Neural cell (in vitro differentiated cells): ENCODE results near the gene AANAT. TPM values are rescaled to one million over a fixed set of nuclear protein-coding genes. Genes with fewer than 3 reads are reported as not detected.

Source experiments
- H2AFZ ChIP-seq: fragments of 200-600, 300-800 bp; sonication (generic), shearing (Covaris generic); 2 replicates; pipeline ENCODE4 v1.6.0; 2014; ENCODE audit warnings: low read depth, mild to moderate bottlenecking, antibody characterized with exemption, low read length, moderate library complexity
- H3F3A ChIP-seq: fragments of 200-600 bp; shearing (Covaris generic); 2 replicates; pipeline ENCODE4 v1.6.1; 2016; ENCODE audit warnings: mild to moderate bottlenecking, moderate library complexity, mixed read lengths, antibody characterized with exemption, low read length; ENCODE audit not compliant: insufficient read depth, poor library complexity, severe bottlenecking
- H3K27ac ChIP-seq: fragments of 200-600, 300-800 bp; sonication (generic), shearing (Covaris generic); 2 replicates; pipeline ENCODE4 v1.5.1; 2014; ENCODE audit warnings: mild to moderate bottlenecking, low read length, moderate library complexity
- H3K27me3 ChIP-seq: fragments of 300-800, 200-600 bp; sonication (generic), shearing (Covaris generic); 2 replicates; pipeline ENCODE4 v1.6.0; 2014; ENCODE audit warnings: mild to moderate bottlenecking, low read depth, low read length, moderate library complexity; ENCODE audit not compliant: insufficient read depth
- H3K36me3 ChIP-seq: fragments of 300-800, 200-600 bp; sonication (generic), shearing (Covaris generic); 2 replicates; pipeline ENCODE4 v1.5.1; 2014; ENCODE audit warnings: mild to moderate bottlenecking, antibody characterized with exemption, low read length, moderate library complexity; ENCODE audit not compliant: insufficient read depth
- H3K4me2 ChIP-seq: fragments of 300-800, 200-600 bp; sonication (generic), shearing (Covaris generic); 2 replicates; pipeline ENCODE4 v1.6.0; 2014; ENCODE audit warnings: mild to moderate bottlenecking, low read length
- H3K4me3 ChIP-seq: fragments of 300-800, 200-600 bp; sonication (generic), shearing (Covaris generic); 2 replicates; pipeline ENCODE4 v1.5.1; 2014; ENCODE audit warnings: mild to moderate bottlenecking, low read length, moderate library complexity
- H3K79me2 ChIP-seq: fragments of 200-600 bp; shearing (Covaris generic); replicated peaks from 2 replicates; pipeline ENCODE4 v1.6.0; 2014; ENCODE audit warnings: mild to moderate bottlenecking, low read length, moderate library complexity; ENCODE audit not compliant: insufficient read depth
- H3K9ac ChIP-seq: fragments of 300-800, 200-600 bp; sonication (generic), shearing (Covaris generic); 2 replicates; pipeline ENCODE4 v1.6.1; 2016; ENCODE audit warnings: mild to moderate bottlenecking, low read length, mixed read lengths
- H3K9me2 ChIP-seq: fragments of 200-600 bp; shearing (Covaris generic); 2 replicates; pipeline ENCODE4 v1.6.1; 2016; ENCODE audit warnings: mild to moderate bottlenecking, low read length, mixed read lengths; ENCODE audit not compliant: insufficient read depth
- H3K9me3 ChIP-seq: fragments of 200-600, 300-800 bp; sonication (generic), shearing (Covaris generic); 2 replicates; pipeline ENCODE4 v1.6.1; 2016; ENCODE audit warnings: mild to moderate bottlenecking, mixed run types, low read length, moderate library complexity, mixed read lengths
- H4K20me1 ChIP-seq: fragments of 200-600 bp; shearing (Covaris generic); 2 replicates; pipeline ENCODE4 v1.6.1; 2016; ENCODE audit warnings: mild to moderate bottlenecking, mixed run types; ENCODE audit not compliant: insufficient read depth
- EP300 ChIP-seq: fragments of 450-650 bp; conservative IDR thresholded peaks from 2 replicates; pipeline ENCODE4 v1.6.1; 2014; ENCODE audit warnings: antibody characterized with exemption, mild to moderate bottlenecking, moderate library complexity; ENCODE audit not compliant: poor library complexity, severe bottlenecking
- EZH2 ChIP-seq: fragments of 200-600, 300-800 bp; shearing (Covaris generic), sonication (generic); IDR thresholded peaks from 2 replicates; pipeline ENCODE4 v1.6.1; 2014; ENCODE audit warnings: antibody characterized with exemption, low read length, borderline replicate concordance, mild to moderate bottlenecking; ENCODE audit not compliant: insufficient read depth, poor library complexity, severe bottlenecking
- MXI1 ChIP-seq: fragments of 450-650 bp; conservative IDR thresholded peaks from 2 replicates; pipeline ENCODE4 v1.6.1; 2014; ENCODE audit warnings: antibody characterized with exemption, mild to moderate bottlenecking; ENCODE audit not compliant: poor library complexity, severe bottlenecking
- POLR2AphosphoS5 ChIP-seq: IDR thresholded peaks from 2 replicates; pipeline ENCODE4 v1.6.1; 2012
- RAD21 ChIP-seq: fragments of 450-650 bp; conservative IDR thresholded peaks from 2 replicates; pipeline ENCODE4 v1.6.1; 2014; ENCODE audit warnings: antibody characterized with exemption, mild to moderate bottlenecking, moderate library complexity
- SMC3 ChIP-seq: fragments of 450-650 bp; conservative IDR thresholded peaks from 2 replicates; pipeline ENCODE4 v1.6.1; 2014; ENCODE audit warnings: antibody characterized with exemption, mild to moderate bottlenecking, moderate library complexity; ENCODE audit not compliant: poor library complexity
- TAF1 ChIP-seq: IDR thresholded peaks from 2 replicates; pipeline ENCODE4 v1.6.1; 2012; ENCODE audit warnings: low read depth
- polyA plus RNA-seq: library from polyadenylated mRNA; depleted of rRNA; stranded (reverse); fragments of >200 nt; gene quantifications from 2 replicates; pipeline ENCODE4 v1.2.3, GENCODE V29; 2014
- TF ChIP-seq, protein P1 (sequence below): fragments of 450-650 bp; IDR thresholded peaks from 2 replicates; pipeline ENCODE4 v1.5.1; 2014; ENCODE audit warnings: antibody characterized with exemption, mild to moderate bottlenecking, moderate library complexity; ENCODE audit not compliant: poor library complexity, severe bottlenecking
- TF ChIP-seq, protein P2 (sequence below): IDR thresholded peaks from 2 replicates; pipeline ENCODE4 v1.6.1; 2012; ENCODE audit warnings: borderline replicate concordance

The AANAT gene
- polyA plus RNA-seq, 1 donor from 2014 or later = not detected

DNA sequence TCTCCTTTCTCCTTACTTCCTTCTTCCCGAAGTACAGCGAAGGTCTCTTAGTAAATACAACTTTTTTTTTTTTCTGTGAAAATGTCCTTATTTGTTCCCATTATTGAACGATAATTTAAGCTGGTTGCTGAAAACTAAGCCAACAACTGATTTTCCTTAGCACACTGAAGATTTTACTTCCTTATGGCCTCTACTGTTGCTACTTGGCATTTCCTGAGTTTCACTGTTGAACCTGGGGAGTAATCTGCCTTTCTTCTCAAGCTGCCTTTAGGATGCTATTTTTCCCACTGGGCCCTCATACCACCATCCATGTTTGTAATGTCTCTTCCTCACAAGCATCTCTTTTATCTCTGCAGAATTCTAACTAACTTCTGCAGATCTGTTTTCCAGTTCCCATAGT lies 40.5 kb upstream of the AANAT start:
- Histone ChIP-seq H2AFZ (no peak overlapping the region), H3F3A (no peaks in the 10 kb centered on the region), H3K9me2 (no peaks in the 10 kb centered on the region), H4K20me1 (no peaks in the 10 kb centered on the region), H3K36me3 (peaks cover 7% of the 10 kb centered on the region), H3K79me2 (peaks cover 11% of the 10 kb centered on the region), H3K9ac (no peak overlapping the region), H3K27ac (no peak overlapping the region), H3K27me3 (no peaks in the 10 kb centered on the region), H3K4me2 (no peak overlapping the region), H3K4me3 (no peak overlapping the region), H3K9me3 (no peaks in the 10 kb centered on the region)
- TF ChIP-seq, protein P1, sequence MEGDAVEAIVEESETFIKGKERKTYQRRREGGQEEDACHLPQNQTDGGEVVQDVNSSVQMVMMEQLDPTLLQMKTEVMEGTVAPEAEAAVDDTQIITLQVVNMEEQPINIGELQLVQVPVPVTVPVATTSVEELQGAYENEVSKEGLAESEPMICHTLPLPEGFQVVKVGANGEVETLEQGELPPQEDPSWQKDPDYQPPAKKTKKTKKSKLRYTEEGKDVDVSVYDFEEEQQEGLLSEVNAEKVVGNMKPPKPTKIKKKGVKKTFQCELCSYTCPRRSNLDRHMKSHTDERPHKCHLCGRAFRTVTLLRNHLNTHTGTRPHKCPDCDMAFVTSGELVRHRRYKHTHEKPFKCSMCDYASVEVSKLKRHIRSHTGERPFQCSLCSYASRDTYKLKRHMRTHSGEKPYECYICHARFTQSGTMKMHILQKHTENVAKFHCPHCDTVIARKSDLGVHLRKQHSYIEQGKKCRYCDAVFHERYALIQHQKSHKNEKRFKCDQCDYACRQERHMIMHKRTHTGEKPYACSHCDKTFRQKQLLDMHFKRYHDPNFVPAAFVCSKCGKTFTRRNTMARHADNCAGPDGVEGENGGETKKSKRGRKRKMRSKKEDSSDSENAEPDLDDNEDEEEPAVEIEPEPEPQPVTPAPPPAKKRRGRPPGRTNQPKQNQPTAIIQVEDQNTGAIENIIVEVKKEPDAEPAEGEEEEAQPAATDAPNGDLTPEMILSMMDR = no peak
- TF ChIP-seq, protein P2, sequence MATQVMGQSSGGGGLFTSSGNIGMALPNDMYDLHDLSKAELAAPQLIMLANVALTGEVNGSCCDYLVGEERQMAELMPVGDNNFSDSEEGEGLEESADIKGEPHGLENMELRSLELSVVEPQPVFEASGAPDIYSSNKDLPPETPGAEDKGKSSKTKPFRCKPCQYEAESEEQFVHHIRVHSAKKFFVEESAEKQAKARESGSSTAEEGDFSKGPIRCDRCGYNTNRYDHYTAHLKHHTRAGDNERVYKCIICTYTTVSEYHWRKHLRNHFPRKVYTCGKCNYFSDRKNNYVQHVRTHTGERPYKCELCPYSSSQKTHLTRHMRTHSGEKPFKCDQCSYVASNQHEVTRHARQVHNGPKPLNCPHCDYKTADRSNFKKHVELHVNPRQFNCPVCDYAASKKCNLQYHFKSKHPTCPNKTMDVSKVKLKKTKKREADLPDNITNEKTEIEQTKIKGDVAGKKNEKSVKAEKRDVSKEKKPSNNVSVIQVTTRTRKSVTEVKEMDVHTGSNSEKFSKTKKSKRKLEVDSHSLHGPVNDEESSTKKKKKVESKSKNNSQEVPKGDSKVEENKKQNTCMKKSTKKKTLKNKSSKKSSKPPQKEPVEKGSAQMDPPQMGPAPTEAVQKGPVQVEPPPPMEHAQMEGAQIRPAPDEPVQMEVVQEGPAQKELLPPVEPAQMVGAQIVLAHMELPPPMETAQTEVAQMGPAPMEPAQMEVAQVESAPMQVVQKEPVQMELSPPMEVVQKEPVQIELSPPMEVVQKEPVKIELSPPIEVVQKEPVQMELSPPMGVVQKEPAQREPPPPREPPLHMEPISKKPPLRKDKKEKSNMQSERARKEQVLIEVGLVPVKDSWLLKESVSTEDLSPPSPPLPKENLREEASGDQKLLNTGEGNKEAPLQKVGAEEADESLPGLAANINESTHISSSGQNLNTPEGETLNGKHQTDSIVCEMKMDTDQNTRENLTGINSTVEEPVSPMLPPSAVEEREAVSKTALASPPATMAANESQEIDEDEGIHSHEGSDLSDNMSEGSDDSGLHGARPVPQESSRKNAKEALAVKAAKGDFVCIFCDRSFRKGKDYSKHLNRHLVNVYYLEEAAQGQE = no peak
- TF ChIP-seq SMC3 (no peak), EZH2 (no peak), TAF1 (no peak), EP300 (no peak), MXI1 (no peak), POLR2AphosphoS5 (no peak), RAD21 (no peak)

DNA sequence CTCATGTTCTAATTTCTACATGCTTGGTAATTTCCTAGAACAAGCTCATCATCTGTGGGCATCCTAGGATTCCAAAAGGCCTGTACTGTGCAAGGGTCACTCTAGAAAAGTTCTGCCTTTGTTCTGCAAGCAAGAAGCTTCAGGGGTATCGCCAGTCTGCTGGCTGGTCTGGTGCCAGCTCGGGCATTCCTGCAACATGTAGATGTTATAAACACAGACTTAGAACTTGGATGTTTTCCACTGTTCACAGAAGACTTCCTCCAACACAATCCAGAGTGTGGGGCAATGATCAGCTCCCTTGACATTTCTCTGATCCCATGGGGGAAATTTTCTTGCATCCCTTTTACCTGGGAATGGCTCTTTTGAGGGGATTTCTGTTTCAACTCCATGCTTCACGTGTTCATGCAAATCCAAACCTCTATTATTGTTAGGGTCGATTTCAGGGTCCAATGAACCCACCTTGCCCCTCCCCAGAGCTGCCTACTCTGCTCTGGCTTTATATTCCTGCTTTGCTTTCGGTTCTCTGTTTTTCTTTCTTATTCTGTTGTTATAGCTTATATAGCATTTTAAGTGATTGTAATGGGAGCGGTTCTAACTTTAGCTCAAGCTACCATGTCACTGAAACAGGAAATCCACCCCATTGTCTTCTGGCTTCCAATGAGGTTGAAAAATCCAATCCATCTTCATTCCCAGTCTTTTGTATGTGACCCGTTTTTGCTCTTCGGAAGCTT lies 39.7 kb upstream of the AANAT start:
- Histone ChIP-seq H3K4me3 (no peak overlapping the region), H3F3A (no peaks in the 10 kb centered on the region), H2AFZ (no peak overlapping the region), H3K9me2 (no peaks in the 10 kb centered on the region), H3K79me2 (peaks cover 18% of the 10 kb centered on the region), H3K4me2 (no peak overlapping the region), H3K27me3 (no peaks in the 10 kb centered on the region), H3K9ac (no peak overlapping the region), H3K9me3 (no peaks in the 10 kb centered on the region), H4K20me1 (no peaks in the 10 kb centered on the region), H3K36me3 (peaks cover 3% of the 10 kb centered on the region), H3K27ac (no peak overlapping the region)
- TF ChIP-seq, protein P2 = no peak
